Activated gamma-delta T cell treated with anti-CD3 and anti-CD28 coated beads, Interleukin-2, amount 50 U/mL, for 16 hours (primary cell): ENCODE data around the gene STX1B.
"Not testable (repeated sequence)": the region's sequence is repeated elsewhere in the genome, so short reads cannot be mapped to it uniquely, and the experiment has no call there.

Experiments used
- DNase-seq: peaks from one replicate; pipeline ENCODE4 v3.0.0-alpha.2; 2020; ENCODE audit warnings: low read depth

The STX1B gene

DNA sequence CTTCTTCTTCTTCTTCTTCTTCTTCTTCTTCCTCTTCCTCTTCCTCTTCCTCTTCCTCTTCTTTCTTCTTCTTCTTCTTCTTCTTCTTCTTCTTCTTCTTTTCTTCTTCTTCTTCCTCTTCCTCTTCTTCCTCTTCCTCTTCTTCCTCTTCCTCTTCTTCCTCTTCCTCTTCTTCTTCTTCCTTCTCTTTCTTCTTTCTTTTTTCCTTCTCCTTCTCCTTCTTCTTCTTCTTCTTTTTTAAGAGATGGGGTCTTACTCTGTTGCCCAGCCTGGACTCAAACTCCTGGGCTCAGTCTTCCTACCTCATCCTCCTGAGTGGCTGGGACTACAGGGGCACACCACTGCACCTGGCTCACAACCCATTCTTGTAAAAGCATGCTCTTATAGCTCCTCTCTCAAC lies 2.9 kb upstream of the STX1B start:
- not testable (repeated sequence) for DNase-seq

DNA sequence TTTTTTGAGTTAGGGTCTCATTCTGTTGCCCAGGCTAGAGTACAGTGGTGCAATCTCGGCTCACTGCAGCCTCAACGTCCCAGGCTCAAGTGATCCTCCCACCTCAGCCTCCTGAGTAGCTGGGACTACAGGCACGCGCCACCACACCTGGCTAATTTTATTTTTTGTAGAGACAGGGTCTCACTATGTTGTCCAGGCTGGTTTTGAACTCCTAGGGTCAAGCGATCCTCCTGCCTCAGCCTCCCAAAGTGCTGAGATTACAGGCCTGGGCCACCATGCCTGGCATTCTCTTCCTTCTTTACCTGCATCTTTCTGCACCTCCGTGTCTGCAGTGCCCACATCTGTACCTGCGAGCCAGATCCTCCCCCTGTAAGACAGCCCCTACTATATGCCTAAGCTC lies 1.4 kb upstream of the STX1B start:
- DNase-seq = not testable (repeated sequence)

DNA sequence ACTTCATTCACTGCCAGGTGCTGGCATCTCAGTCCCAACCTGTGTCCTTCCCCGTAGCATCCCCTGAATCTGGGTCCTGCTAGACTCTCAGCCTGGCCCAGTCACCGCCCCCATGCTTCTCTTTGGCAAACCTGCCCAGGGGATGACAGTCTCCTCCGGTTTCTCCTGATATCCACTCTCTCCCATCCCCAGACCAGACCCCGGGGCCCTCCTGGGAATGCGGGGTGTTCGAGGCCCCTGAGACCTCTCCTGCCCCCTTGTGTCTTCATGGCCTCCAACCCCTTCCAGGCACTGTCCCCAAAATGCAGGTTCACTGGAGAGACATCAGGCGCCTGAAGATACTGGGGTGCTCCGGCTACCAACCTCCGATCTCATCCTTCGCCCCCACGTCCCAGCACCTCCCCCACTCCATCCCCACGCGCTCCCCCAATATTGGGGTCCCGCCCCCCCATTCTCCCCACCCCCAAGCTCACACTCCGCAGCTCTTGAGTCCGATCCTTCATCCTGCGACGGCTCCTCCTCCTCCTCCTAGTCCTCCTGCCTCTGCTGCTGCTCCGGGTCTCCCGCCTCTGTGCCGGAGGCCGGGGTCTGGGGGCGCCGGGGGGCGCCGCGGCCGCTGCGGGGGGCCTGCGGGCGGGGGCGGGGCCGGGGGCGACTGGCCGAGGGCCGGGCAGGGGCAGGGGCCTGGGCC lies 399 bp downstream of the STX1B start:
- DNase-seq = no peak

DNA sequence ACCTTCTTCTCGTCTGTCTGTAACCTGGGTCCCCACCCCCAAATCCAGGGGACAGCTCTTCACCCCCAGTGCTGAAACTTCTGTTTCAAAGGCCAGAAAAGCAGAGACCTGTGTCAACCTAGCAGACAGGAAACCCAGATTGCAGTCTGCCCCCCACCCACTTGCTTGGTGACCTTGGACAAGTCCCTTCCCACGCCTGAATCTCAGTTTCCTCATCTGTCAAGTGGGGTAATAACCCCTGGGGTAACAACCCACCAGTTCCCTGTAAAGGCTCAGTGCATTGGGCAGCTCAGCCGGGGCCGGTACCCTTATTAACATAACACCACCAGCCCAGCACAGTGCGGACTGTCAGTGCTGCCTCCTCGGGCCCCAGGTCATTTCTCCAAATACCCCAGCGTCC lies 1.3 kb downstream of the STX1B start:
- no peak for DNase-seq

DNA sequence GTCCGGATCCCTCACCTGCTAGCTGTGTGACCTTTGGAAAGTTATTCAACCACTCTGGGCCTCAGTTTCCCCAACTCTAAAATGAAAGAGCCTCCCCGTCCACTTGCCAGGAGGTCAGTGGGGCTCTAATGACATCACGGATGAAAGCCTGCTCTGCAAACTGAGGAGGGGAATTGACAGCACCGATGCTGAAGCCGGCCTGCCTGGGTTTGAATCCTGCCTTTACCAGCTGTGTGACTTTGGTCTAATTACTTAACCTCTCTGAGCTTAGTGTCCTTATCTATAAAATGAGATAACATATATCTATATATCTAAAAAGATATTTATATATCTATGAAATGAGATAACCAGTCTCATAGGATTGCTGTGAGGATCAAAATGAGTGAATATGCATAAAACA lies 1.9 kb downstream of the STX1B start:
- DNase-seq = no peak

DNA sequence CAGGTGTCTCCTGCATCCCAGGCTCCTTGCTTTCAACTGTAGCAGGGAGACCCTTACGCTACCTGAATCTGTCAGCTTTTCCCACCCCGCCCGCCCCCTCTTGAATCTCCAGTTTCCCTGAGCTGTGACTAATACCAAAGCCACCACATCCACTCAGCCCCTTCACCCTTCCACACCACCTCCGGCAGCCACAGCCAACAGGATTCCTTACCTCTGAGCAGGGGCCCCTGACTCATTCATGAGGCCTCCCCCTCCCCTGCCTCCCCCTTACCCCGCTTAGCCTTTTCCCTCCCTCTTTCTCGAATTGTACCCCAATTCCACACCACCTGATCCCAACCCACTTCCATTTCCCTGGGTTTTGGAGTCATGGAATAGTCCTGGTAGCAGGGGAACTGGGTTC lies 2.3 kb downstream of the STX1B start:
- DNase-seq = no peak

DNA sequence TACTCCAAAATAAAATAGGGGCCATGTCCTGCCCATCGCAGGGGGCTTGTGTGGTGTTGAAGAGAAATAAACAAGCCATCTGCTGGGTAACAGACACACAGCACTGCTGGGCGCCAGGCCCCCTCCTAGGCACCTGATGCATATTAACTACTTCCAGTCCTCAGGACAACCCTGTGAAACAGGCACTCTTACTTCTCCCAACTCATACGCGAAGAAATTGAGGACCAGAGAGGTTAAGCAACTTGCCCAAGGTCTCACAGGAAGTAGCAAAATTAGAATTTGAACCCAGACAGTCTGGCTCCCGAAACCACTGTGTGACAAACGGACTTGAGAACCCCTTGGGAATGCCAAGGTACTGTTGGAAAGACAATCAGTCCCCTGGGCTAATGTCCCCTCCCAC lies 2.8 kb downstream of the STX1B start:
- DNase-seq = no peak

DNA sequence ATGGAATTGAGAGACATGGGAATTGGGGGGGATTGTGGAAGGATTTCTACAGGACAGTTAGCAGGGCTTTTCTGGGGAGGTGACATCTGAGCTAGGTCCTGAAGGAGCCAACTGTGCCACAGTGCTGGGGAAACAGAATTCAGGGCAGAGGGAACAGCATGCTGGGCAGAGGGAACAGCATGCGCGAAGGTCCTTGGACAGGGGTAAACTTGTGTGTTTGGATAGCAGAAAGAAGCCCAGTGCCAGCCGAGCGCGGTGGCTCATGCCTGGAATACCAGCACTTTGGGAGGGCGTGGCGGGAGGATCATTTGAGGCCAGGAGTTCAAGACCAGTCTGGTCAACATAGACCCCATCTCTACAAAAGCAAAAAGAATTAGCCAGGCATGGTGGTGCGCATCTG lies 3.8 kb downstream of the STX1B start:
- DNase-seq = no peak

DNA sequence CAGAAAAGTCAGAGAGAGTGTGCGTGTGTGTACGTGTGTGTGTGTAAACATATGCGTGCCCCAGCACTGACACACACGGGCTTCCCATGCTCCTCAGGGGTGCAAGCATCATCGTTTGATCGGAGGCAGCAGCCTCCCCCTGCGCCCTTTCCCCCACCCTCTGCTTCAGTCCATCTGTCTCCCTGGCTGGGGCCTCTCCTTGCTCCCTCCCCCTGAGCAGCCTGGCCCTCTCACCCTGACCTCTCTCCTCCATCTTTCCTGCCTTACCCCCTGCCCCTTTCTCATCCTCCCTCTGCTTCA lies 4.4 kb downstream of the STX1B start:
- no peak for DNase-seq

DNA sequence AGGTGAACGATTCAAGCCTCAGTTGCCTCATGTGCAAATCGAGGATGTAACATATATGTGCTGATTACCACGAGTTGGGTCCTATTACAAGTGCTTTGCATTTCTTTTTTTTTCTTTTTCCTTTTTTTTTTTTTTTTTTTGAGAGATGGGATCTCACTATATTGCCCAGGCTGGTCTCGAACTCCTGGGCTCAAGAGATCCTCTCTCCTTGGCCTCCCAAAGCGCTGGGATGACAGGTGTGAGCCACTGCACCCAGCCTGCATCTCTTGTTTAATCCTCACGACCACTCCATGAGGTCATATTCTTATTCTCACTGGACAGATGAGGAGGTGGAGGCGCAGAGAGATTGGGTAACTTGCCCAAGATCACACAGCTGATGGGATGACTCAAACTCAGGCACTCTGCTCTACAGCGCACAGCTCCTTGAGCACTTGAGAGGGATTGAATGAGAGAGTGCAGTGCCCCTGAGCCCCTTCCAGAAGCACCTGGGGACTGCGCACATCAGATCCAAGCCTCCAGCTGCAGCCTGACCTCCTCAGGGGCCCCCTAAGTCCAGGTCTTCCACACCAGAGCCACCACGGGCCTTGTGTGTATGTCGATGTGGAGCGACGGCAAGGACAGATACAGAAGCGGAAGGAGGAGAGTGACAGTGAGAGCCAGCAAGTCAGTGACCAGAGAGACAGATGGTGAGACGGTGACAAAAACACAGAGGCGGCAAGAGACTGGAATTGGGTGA lies 4.9 kb downstream of the STX1B start:
- no peak for DNase-seq

DNA sequence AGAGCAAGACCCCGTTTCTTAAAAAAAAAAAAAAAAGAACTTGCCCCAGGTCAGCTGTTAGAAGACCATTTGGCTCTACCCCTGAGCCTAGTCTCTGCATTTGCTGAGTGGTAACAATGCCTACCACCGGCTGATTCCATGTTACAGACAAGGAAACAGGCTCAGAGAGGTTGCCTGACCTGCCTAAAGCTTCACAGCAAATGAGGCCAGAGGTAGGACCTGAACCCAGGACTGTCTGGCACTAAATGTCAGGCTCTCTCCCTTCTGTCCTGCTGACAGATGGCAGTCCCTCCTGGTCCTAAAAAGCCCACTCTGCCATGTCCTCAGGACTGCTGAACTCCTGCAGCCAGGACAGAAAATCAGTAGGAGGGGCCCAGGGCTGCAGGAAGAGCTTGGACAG lies 5.8 kb downstream of the STX1B start:
- no peak for DNase-seq

DNA sequence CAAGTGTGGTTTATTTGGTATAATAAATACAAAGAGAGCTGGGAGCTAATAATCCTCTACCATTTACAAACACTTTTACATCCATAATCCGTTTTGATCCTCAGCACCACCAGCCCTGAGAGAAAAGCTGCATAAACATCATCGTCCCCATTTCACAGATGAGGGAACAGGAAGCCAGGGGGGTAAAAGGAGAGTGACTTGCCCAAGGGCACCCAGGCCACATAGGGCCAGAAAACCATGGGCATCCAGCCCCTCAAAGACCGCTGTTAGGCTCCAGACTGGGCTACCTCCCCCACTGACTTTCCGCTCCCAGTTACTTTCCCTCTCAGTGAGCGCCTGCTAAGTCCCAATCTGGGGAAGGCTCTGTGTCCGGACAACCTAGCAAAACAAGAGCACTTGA lies 6.7 kb downstream of the STX1B start:
- DNase-seq = no peak

DNA sequence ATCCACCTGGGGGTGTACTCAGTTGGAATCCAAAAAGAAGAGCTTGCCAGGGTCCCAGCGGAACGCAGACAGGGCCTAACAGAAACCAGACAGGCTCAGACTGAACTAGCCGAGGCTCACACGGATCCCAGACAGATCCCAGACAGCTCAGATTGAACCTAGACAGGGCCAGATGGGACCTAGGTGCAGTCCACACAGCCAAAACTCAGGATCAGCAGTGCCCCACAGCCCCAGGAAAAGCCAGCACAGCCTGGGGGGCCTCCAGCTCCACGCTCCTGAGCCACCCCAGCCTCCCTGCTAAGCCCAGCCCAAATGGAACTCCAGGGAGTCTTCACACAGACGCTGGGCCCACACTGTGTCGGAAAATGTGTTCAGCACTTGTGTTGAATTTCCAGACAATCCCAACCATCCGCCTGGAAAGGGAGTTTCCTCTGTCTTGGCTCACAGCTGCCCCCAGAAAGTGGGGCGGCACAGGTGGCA lies 7.5 kb downstream of the STX1B start:
- DNase-seq = no peak

DNA sequence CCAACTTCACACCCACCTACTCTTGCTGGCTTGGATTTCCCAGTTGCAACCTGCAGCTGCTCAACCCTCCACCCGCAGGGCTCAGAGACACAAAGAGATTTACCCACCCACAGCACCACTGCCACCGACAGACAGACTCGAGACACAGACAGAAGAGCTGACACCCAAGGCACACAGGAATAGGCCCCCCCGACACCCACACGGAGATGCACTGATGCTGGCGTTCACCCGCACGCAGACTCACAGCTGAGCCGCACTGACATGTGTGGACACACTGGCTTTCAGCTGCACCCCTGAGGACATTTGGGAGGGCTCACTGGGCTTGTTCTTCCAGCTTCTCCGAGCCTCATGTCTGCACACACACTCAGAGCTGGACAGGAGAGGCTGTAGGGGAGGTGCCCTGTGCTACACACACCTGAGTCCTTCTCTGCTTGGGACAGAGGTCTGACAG lies 8.2 kb downstream of the STX1B start:
- no peak for DNase-seq

DNA sequence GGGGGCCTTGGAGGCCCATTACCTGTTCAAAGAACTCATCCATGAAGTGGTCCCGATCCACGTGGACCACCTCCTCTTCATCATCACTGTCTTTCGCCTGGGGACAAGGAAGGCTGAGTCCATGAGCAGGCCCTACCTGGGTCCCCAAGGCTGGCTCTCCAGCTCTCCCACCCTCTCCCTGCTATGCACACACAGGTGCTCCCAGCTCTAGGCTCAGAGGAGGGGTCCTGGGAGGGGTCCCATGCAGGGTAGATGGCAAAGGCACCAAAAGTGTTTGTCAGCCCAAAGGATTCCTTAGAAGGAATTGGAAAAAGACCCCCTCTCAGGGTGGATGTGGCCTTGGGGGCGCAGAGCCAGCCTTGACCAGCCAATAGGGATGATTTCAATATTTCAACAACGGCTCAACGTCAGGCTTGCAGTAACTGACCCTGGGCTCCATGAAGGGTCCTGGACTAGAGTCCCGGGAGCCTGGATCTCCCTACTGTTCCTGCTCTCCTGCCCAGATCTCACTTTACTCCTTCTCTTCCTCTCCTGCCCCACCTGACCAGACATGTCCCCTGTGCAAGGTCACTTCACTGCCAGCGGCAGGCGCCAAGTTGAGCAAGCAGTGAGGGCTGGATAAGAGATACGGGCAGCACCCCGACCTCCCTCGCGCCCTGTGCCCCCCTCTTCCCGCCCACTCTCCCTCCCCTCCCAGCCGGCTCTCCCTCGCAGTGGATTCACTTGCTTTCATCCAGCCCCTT lies 8.8 kb downstream of the STX1B start:
- no peak for DNase-seq

DNA sequence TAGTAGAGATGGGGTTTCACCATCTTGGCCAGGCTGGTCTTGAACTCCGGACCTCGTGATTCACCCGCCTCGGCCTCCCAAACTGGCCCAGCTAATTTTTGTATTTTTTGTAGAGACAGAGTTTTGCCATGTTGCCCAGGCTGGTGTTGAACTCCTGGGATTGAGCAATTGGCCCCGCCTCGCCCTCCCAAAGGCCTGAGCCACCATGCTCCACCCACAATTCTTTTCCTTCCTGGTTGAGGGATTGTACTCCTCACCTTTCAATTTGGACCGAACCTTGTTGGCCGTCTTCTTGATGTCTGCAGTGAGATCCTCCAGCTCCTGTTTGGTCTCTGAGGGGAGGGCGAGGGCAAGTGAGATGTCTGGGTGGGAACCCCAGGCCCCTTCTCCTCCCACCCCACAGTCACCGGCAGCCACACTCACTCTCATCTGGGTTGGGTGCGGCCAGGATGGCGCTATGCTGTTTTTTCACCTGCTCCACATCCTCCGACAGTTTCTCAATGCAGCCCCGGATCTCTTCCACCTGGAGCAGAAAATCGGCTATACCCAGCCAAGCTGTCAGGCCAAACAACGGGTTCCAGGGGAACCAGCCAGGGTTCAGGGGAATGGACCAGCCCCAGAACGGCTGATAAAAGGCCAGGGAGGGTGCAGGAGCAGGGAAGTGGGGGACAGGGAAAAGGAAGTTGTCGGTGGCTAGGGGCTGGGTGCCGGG lies 9.6 kb downstream of the STX1B start:
- no peak for DNase-seq

DNA sequence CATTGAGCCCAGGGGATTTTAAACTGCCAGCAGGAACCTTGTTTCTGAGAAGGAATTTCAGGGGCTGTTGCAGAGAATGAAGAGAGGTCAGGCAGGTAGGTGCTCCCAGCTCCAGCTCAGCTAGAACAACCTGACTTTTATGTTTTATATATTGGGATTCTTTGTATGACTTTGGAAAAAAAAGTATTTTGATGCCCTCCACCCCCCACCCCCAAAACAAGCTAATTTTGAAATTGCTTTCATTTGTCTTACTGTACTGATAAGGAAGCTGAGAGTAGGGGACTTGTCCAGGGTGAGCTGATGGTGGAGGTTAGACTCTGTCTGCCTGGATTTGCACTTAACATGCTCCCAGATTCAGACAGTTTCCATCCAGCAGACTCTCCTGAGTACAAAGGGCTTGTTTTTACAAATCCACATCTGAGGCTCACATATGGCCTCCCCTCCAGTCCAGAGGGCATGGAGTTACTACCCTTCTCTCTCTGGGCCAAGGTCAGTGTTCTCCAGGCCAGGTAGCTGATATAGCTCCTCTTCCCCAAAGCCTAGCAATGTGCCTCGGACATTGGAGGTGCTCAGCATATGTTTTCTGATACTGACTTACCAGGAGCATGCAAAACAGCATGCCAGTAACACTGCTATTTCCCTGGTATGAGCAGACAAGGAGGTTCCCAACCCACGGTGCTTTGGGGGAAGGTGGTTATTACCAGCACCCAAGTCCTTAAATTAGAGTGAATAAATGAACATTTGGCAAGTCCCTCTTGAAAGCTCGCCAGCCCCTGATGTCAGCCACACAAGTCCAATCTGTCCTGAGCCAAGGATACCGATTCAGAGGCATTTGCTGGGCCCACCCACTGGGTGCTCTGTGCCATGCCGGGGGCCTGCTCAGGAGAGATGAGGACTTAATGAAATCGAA lies 11.3 kb downstream of the STX1B start:
- no peak for DNase-seq

DNA sequence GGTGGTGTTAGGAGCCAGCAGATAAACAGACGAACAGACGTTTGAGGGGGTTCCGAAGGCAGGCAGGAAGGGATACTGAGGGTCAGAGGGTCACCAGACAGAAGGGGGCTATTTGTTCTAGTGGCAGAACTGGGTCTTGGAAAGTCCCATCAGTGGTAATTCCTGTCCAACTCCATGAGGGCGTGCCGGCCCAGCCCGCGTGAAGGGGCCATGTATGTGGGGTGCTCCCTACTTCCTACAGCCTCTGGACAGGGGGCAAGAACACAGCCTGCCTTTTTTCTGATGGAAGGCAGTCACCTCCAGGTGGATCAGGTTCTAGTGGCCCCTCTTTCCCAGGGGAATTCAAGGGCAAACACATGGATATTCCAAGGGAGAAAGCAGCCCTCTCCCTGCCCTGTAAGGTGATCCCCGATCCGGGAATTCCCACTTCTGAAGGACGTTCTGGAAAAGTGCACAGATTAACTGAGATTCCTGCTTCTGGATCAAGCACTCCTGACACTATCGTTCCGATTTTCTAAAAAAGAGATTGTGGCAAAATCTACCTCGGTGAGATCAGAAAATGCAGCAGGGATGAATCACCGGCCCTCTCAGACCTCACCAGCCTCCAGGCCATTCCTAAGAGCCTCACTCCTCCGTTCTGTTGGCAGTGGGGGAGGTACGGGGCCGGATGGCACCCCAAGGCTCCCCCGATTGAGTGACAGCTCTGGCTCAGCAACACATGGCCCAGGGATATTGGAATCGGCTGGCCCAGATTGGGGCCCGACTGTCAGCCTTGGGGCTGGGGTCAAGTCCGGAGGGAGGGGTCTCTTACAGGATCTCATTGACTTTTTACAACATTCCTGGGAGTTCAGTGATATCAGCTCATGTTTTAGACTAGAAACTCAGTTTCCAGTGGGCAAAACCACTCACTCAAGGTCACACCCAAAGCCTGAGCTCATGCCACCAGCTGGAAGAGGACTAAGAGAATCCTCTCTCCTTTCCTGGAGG lies 12.4 kb downstream of the STX1B start:
- DNase-seq = no peak

DNA sequence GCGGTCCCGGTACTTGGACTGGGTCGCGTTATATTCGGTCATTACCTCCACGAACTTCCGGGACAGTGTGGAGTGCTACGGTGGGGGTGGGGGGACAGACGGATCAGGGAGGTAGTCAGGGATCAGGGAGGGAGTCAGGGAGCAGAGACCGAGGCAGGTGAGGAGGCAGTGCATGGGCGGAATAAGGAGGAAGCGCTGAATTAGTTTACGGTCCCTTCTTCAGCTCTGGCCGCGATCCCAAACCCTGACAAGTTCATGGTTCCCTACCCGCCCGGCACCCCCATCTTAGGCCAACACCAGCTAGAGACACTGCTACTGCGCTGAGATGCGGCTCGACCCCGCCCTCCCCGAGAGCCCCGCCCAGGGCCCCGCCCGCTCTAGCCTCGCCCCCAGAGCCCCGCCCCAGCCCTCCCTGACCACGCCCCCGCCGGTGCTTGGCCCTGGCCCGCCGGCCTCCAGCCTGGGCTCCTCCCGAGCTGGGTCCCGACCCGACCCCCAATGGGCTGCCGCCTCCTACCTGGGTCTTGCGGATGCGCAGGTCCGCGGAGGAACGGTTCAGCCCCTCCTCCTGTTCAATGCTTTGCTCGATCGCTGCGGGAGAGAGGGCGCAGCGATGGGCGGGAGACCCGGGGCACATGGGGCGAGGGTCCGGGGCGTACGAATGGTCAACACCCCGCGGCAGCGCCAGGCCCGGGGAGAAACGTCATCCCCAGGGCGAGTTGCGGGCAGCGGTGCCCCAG lies 13.3 kb downstream of the STX1B start:
- peak; percentile 72 for DNase-seq
